ENCODE data around the gene CSHL1. TPM values are rescaled to one million over a fixed set of nuclear protein-coding genes. Genes with fewer than 3 reads are reported as not detected.

Gene CSHL1
- polyA plus RNA-seq, 2 of the 4 experiments (the other 2 are of a cell fraction), result not detected

- FAIRE-seq (no peak), ATAC-seq (peak; percentile 30 to 43; a peak in 3 of 6 replicates), DNase-seq (ENCODE audit: low read depth in 1 of 2, low spot score in 1 of 2) (no peak)
- CTCF ChIA-PET, result interaction anchor here (0.8 to 9.0 kb wide), 14 partner anchors 10 to 352 kb away, joined by 3 to 132 read pairs (median 6); partner anchors contain the start of genes CSHL1 and GH1
- Histone ChIP-seq H3K4me3 (no peak overlapping the region), H3K4me2 (no peak overlapping the region), H3K9me3 (no peaks in the 10 kb centered on the region), H3K4me1 (no peaks in the 10 kb centered on the region), H3K27ac (no peak overlapping the region)
- POLR2A ChIA-PET, result no interaction called here
- TF ChIP-seq JUNB (IDR thresholded peaks at IDR 0.05), result no peak
- TF ChIP-seq PHF8 (IDR thresholded peaks at IDR 0.05; ENCODE audit: borderline replicate concordance, low read depth), result no peak
- TF ChIP-seq REST (IDR thresholded peaks at IDR 0.05), result no peak
- TF ChIP-seq HOXB5 (CRISPR knock-in tag; IDR thresholded peaks at IDR 0.05), result no peak
- TF ChIP-seq CEBPB (IDR thresholded peaks at IDR 0.05), result no peak
- no peak for TF ChIP-seq PBX3 (IDR thresholded peaks at IDR 0.05)
- no peak for TF ChIP-seq HOXB13 (CRISPR knock-in tag; IDR thresholded peaks at IDR 0.05; ENCODE audit: low read depth)
- WGBS (ENCODE audit: missing lambda C conversion rate), result 83% methylated on average over 23 of the region's 24 CpGs
These were observed 19.1 kb upstream of the CSHL1 start for GRCh38 chr17:63929860-63930766.

GRCh38 chr17:63928966-63929695 lies 18.1 kb upstream of the CSHL1 start:
- POLR2A ChIA-PET, result no interaction called here
- Histone ChIP-seq H3K4me2 (no peak overlapping the region), H3K27ac (no peak overlapping the region), H3K9me3 (no peaks in the 10 kb centered on the region), H3K4me1 (no peaks in the 10 kb centered on the region), H3K4me3 (no peak overlapping the region)
- DNase-seq (ENCODE audit: low read depth in 1 of 2, low spot score in 1 of 2), result no peak
- CTCF ChIA-PET, result interaction anchor here (1.0 to 9.0 kb wide), 12 partner anchors 8 to 204 kb away, joined by 3 to 132 read pairs (median 10); partner anchors contain the start of genes CSHL1 and GH1
- WGBS (ENCODE audit: missing lambda C conversion rate), result 71% methylated on average over 9 of the region's 10 CpGs
- no peak for ATAC-seq
- no peak for TF ChIP-seq POLR2A (IDR thresholded peaks at IDR 0.05; ENCODE audit: low read length)
- no peak for TF ChIP-seq ZC3H11A (IDR thresholded peaks at IDR 0.05)
- no peak for FAIRE-seq

GRCh38 chr17:63928172-63928666 lies 17.2 kb upstream of the CSHL1 start:
- CTCF ChIA-PET, result interaction anchor here (0.5 to 9.0 kb wide), 13 partner anchors 9 to 1273 kb away, joined by 3 to 132 read pairs (median 7); partner anchors contain the start of genes CSHL1 and GH1
- Histone ChIP-seq H3K9me3 (no peaks in the 10 kb centered on the region), H3K27ac (no peak overlapping the region), H3K4me3 (no peak overlapping the region), H3K4me1 (no peaks in the 10 kb centered on the region), H3K4me2 (no peak overlapping the region)
- FAIRE-seq (no peak), DNase-seq (ENCODE audit: low read depth in 1 of 2, low spot score in 1 of 2) (no peak), ATAC-seq (no peak)
- POLR2A ChIA-PET, result no interaction called here
- TF ChIP-seq TFCP2L1 (CRISPR knock-in tag; IDR thresholded peaks at IDR 0.05), result no peak
- TF ChIP-seq FOSL2 (IDR thresholded peaks at IDR 0.05), result no peak
- TF ChIP-seq FOSL2 (CRISPR knock-in tag; IDR thresholded peaks at IDR 0.05), result no peak
- no peak for TF ChIP-seq POLR2AphosphoS2 (conservative IDR thresholded peaks at IDR 0.05; ENCODE audit: low read length)
- TF ChIP-seq ESRRA (IDR thresholded peaks at IDR 0.05; ENCODE audit: borderline replicate concordance, low read length), result no peak
- TF ChIP-seq ZSCAN20 (CRISPR knock-in tag; IDR thresholded peaks at IDR 0.05), result no peak
- TF ChIP-seq RARB (CRISPR knock-in tag; IDR thresholded peaks at IDR 0.05), result no peak
- TF ChIP-seq HDAC2 (IDR thresholded peaks at IDR 0.05), result no peak
- WGBS (ENCODE audit: missing lambda C conversion rate), result 76% methylated on average over 10 of the region's 10 CpGs

Measured in A549 (cell line).